Activated naive CD8-positive, alpha-beta T cell treated with anti-CD3 and anti-CD28 coated beads for 36 hours (primary cell): ENCODE measurements around the gene DOK5. TPM values are rescaled to one million over a fixed set of nuclear protein-coding genes. Genes with fewer than 3 reads are reported as not detected.

Experiments used
- DNase-seq: peaks from one replicate; pipeline ENCODE4 v3.0.0; 2021
- H3K27ac Mint-ChIP-seq: one replicate; pipeline ENCODE4 v1.8.0; 2022; ENCODE audit warnings: mild to moderate bottlenecking, moderate library complexity, mixed read lengths
- H3K27me3 Mint-ChIP-seq: one replicate; pipeline ENCODE4 v1.8.0; 2022; ENCODE audit warnings: mild to moderate bottlenecking, mixed read lengths
- H3K36me3 Mint-ChIP-seq: one replicate; pipeline ENCODE4 v1.8.0; 2021; ENCODE audit warnings: mild to moderate bottlenecking, mixed read lengths
- H3K4me1 Mint-ChIP-seq: one replicate; pipeline ENCODE4 v1.8.0; 2021; ENCODE audit warnings: mixed read lengths
- H3K4me3 Mint-ChIP-seq: one replicate; pipeline ENCODE4 v1.8.0; 2022; ENCODE audit warnings: mild to moderate bottlenecking, moderate library complexity, mixed read lengths
- H3K9me3 Mint-ChIP-seq: one replicate; pipeline ENCODE4 v1.8.0; 2022; ENCODE audit warnings: mixed read lengths
- total RNA-seq, 2 experiments: library from RNA; stranded (reverse); gene quantifications; one replicate each; pipeline ENCODE4 v1.2.3, GENCODE V29; 2021

DOK5 gene
- total RNA-seq, 2 experiments from 2014 or later: 3.9 to 4.1 TPM

DNA sequence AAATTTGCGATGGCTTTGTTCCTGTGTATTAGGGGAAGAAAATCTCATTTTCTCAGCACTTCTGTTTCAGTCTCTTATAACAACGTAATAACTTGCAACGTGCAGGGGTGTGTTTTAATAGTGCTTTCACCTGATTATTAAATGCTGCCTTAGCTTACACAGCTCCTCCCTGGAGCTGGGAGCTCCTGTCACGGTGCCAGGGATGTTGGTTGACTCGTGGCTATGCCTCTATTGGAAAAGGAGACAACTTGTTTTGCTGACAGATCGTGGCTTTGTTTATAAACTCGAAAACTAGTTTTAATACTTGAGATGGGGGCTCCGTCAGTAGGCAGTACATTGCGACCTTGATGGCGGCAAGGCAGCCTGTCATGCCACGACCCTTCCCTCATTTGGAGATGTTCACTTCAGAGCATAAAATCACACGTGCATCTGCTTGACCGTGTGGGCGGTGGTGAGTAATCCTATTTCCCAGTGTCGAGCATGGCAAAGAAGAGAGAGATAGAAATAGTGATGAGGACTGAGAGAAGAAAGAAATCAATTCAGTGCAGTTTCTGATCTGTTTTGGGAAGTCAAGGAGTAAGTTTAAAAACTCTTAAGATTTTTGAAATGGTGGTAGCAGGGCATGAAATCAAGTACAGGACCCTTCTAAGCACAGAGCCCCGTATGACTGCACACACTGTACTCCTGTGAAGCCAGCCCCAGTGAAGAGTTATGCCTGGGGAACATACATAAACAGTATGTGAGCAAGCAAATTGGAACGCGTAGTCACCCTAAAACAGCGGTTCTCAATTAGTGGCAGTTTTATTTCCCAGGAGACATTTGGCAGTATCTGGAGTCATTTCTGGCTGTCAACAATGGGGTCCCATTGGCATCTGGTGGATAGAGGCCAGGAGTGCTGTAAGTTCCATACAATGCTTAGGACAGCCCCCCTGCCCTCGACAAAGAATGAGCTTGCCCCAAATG lies 147.2 kb downstream of the DOK5 start:
- H3K27me3 Mint-ChIP-seq: peaks cover 20% of the 10 kb centered on the region
- H3K4me3 Mint-ChIP-seq: no peak overlapping the region

DNA sequence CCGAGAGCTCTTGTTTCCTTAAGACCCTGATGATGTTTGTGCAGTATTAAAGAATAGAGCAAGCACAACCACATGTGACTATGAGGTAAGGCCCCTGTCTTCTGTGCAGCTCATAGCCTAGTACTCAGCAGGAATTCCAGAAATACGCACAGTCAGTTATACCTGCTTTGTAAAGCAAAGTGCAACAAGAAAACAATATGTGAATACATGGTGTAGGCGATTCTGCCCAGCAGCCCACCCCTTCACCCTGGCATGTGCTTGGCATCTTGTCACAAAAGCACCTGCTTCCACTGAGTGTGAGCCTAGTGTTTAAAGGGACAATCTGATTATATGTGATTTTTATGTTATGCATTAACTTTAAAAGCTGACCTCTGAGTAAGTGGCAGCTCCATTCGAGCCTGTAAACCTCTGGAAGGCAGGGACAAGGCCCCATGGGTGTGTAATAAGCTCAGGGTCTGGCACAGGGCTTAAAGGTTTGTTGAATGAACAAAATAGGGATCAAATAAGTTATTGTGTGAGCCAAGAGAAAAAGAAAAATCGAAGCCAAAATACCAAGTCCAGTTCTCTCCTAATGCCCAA lies 148.7 kb downstream of the DOK5 start:
- H3K4me3 Mint-ChIP-seq: no peak overlapping the region
- no peak overlapping the region for H3K27ac Mint-ChIP-seq
- peaks cover 2% of the 10 kb centered on the region for H3K4me1 Mint-ChIP-seq
- H3K27me3 Mint-ChIP-seq: peaks cover 20% of the 10 kb centered on the region
- no peaks in the 10 kb centered on the region for H3K9me3 Mint-ChIP-seq
- no peaks in the 10 kb centered on the region for H3K36me3 Mint-ChIP-seq
- no peak for DNase-seq

More for the DNA sequence above, 147.2 kb downstream of the DOK5 start:
- no peak for DNase-seq
- no peak overlapping the region for H3K27ac Mint-ChIP-seq
- H3K9me3 Mint-ChIP-seq: no peaks in the 10 kb centered on the region
- H3K4me1 Mint-ChIP-seq: no peaks in the 10 kb centered on the region
- no peaks in the 10 kb centered on the region for H3K36me3 Mint-ChIP-seq

DNA sequence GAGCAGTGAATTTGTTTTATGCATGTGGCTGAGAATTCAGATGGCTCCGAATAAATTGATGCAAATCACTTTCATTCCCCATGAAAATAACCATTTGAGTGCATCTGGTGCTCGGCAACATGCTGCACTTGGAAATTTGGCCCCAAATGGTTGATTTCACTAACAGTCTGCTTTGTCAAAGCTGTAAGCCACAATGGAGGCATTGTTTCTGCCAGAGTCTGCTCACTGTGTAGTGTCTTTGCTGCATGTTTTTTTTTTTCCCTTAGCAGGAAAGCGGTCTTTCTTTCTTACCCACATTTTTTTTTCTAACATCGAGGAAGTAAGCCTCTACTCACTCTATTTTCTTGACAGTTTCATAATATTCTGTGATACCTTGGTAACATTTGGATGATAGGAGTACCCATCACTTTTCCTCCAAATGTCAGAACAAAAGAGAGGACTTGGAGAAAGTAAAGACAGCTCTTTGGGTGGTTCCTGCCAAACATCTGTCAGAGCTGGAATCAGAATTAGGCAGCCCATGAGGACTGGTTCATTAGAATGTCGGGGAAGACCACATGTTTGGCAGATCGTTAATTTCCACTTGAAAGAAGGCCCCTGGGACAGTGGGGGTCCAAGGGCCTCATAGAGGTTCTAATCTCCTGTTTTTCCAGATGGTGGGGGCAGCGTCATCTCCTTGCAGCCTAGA lies 149.5 kb downstream of the DOK5 start:
- Mint-ChIP-seq H3K27me3 (peaks cover 18% of the 10 kb centered on the region), H3K9me3 (no peaks in the 10 kb centered on the region), H3K4me3 (no peak overlapping the region), H3K36me3 (no peaks in the 10 kb centered on the region), H3K4me1 (peaks cover 2% of the 10 kb centered on the region), H3K27ac (no peak overlapping the region)
- no peak for DNase-seq

GRCh38 chr20:54625497-54625896 lies 150.1 kb downstream of the DOK5 start:
- peaks cover 2% of the 10 kb centered on the region for H3K4me1 Mint-ChIP-seq
- DNase-seq: no peak
- no peaks in the 10 kb centered on the region for H3K36me3 Mint-ChIP-seq
- no peak overlapping the region for H3K4me3 Mint-ChIP-seq
- peaks cover 21% of the 10 kb centered on the region for H3K27me3 Mint-ChIP-seq
- no peaks in the 10 kb centered on the region for H3K9me3 Mint-ChIP-seq
- no peak overlapping the region for H3K27ac Mint-ChIP-seq

GRCh38 chr20:54626126-54626525 lies 150.7 kb downstream of the DOK5 start:
- Mint-ChIP-seq H3K4me3 (no peak overlapping the region), H3K36me3 (no peaks in the 10 kb centered on the region), H3K4me1 (peaks cover 2% of the 10 kb centered on the region), H3K27me3 (peaks cover 19% of the 10 kb centered on the region), H3K27ac (no peak overlapping the region), H3K9me3 (no peaks in the 10 kb centered on the region)
- no peak for DNase-seq

DNA sequence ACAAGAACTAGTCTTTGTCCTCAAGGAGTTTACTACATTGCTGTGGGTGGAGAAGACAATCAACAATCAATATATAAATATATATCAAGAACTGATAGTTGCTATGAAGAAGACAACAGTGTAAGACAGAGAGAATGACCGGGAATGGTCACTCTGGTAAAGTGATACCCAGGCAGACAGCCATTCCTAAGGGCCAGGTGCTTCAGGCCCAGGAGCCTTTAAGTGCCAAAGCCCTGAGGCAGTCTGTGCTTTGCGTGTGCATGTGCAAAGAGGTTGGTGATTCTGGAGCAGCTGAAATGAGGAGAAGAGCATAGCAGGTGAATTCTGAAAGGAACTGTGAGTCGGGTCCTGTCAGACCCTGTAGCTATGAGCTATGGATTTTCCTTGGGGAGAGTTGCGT lies 154.2 kb downstream of the DOK5 start:
- Mint-ChIP-seq H3K4me1 (peaks cover 2% of the 10 kb centered on the region), H3K4me3 (no peak overlapping the region), H3K9me3 (no peaks in the 10 kb centered on the region), H3K27me3 (peaks cover 24% of the 10 kb centered on the region), H3K27ac (no peak overlapping the region), H3K36me3 (no peaks in the 10 kb centered on the region)
- no peak for DNase-seq

DNA sequence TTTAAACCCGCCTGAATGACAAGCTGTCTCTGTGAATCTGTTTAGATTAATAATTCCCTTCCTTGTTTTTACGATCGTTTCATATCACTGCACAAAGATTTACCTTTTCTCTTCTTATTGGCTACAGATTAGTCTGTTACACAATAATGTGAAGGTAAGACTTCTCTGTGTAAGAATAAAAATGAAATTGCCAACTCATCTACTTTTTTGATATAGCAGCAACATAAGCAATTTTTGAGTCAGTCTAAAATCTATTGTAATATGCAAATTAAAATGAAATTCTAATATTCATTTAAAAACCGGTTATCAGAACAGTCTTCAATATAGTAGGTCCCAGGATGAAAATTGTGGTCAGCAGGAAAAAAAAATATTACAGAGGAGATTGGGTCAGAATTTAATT lies 155.2 kb downstream of the DOK5 start:
- no peak for DNase-seq
- H3K4me3 Mint-ChIP-seq: no peak overlapping the region
- H3K27ac Mint-ChIP-seq: no peak overlapping the region
- H3K4me1 Mint-ChIP-seq: peaks cover 2% of the 10 kb centered on the region
- H3K9me3 Mint-ChIP-seq: no peaks in the 10 kb centered on the region
- no peaks in the 10 kb centered on the region for H3K36me3 Mint-ChIP-seq
- peaks cover 20% of the 10 kb centered on the region for H3K27me3 Mint-ChIP-seq

- Mint-ChIP-seq H3K27me3 (peaks cover 18% of the 10 kb centered on the region), H3K27ac (no peak overlapping the region), H3K4me3 (no peak overlapping the region), H3K36me3 (no peaks in the 10 kb centered on the region), H3K4me1 (peaks cover 2% of the 10 kb centered on the region), H3K9me3 (no peaks in the 10 kb centered on the region)
- no peak for DNase-seq
Observed at GRCh38 chr20:54631059-54631458, 155.7 kb downstream of the DOK5 start.

- H3K27ac Mint-ChIP-seq: no peak overlapping the region
- no peaks in the 10 kb centered on the region for H3K9me3 Mint-ChIP-seq
- no peak for DNase-seq
- H3K4me1 Mint-ChIP-seq: peaks cover 2% of the 10 kb centered on the region
- H3K27me3 Mint-ChIP-seq: peaks cover 32% of the 10 kb centered on the region
- no peak overlapping the region for H3K4me3 Mint-ChIP-seq
- no peaks in the 10 kb centered on the region for H3K36me3 Mint-ChIP-seq
Observed at GRCh38 chr20:54633374-54634355, 158.3 kb downstream of the DOK5 start.

DNA sequence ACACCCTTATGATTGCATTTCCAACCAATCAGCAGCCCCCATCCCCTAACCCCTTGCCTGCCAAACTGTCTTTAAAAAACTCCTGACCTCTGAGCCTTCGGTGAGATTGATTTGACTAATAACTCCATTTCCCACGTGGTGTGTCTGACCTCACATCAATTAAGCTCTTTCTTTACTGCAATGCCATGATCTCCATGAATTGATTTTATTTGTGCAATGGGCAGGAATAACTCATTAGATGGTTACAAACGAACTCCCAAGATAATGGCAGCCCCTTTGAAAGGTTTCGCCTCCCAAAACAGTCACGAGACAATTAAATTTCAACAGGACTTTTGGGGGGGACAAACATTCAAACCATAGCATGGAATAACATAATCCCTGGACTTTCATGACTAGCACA lies 161.2 kb downstream of the DOK5 start:
- Mint-ChIP-seq H3K4me1 (no peaks in the 10 kb centered on the region), H3K27ac (no peak overlapping the region), H3K9me3 (no peaks in the 10 kb centered on the region), H3K36me3 (no peaks in the 10 kb centered on the region), H3K27me3 (peaks cover 29% of the 10 kb centered on the region), H3K4me3 (no peak overlapping the region)
- no peak for DNase-seq

DNA sequence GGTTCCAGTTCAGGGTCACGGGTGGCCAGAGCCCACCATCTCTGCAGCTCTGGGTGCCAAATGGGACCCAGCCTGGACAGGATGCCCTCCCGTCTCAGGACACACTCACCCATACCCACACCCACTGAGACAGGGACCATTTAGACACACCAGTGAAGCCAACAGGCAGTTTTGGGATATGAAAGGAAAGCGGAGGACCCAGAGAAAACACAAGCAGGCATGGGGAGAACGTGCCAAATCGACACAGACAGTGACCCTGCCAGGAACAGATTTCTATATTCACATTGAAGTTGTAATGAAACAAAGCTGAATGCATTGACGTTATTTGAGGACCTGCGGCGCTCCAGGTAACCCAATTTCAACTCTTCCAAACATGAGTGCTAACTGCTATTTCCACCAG lies 164.5 kb downstream of the DOK5 start:
- Mint-ChIP-seq H3K4me1 (no peaks in the 10 kb centered on the region), H3K4me3 (no peak overlapping the region), H3K27ac (no peak overlapping the region), H3K27me3 (peaks cover 21% of the 10 kb centered on the region), H3K36me3 (no peaks in the 10 kb centered on the region), H3K9me3 (no peaks in the 10 kb centered on the region)
- no peak for DNase-seq

GRCh38 chr20:54640800-54641199 lies 165.4 kb downstream of the DOK5 start:
- Mint-ChIP-seq H3K9me3 (no peaks in the 10 kb centered on the region), H3K27ac (no peak overlapping the region), H3K36me3 (no peaks in the 10 kb centered on the region), H3K4me3 (no peak overlapping the region), H3K4me1 (no peaks in the 10 kb centered on the region), H3K27me3 (peaks cover 21% of the 10 kb centered on the region)
- no peak for DNase-seq

- H3K9me3 Mint-ChIP-seq: no peaks in the 10 kb centered on the region
- no peaks in the 10 kb centered on the region for H3K36me3 Mint-ChIP-seq
- no peak overlapping the region for H3K27ac Mint-ChIP-seq
Observed at GRCh38 chr20:54642864-54643667, 167.7 kb downstream of the DOK5 start.

GRCh38 chr20:54643761-54644160 lies 168.4 kb downstream of the DOK5 start:
- no peaks in the 10 kb centered on the region for H3K36me3 Mint-ChIP-seq
- H3K4me1 Mint-ChIP-seq: no peaks in the 10 kb centered on the region
- H3K27me3 Mint-ChIP-seq: peaks cover 9% of the 10 kb centered on the region
- no peak overlapping the region for H3K4me3 Mint-ChIP-seq
- DNase-seq: no peak
- H3K27ac Mint-ChIP-seq: no peak overlapping the region
- no peaks in the 10 kb centered on the region for H3K9me3 Mint-ChIP-seq

More at GRCh38 chr20:54642864-54643667, 167.7 kb downstream of the DOK5 start:
- Mint-ChIP-seq H3K4me3 (no peak overlapping the region), H3K27me3 (peaks cover 10% of the 10 kb centered on the region), H3K4me1 (no peaks in the 10 kb centered on the region)
- DNase-seq: no peak
